Measurements from ENCODE around the gene HCRTR1.

- TF ChIP-seq EZH2 (IDR thresholded peaks at IDR 0.05; ENCODE audit: borderline replicate concordance, low read depth, low read length, severe bottlenecking) (no peak), POLR2AphosphoS5 (IDR thresholded peaks at IDR 0.05; ENCODE audit: insufficient read depth, low read depth, low read length) (peak; percentile 44), POLR2A (IDR thresholded peaks at IDR 0.05; ENCODE audit: low read depth, low read length) (peak; percentile 71), MAX (IDR thresholded peaks at IDR 0.05; ENCODE audit: insufficient read depth, insufficient read length) (no peak), JUN (IDR thresholded peaks at IDR 0.05; ENCODE audit: borderline replicate concordance, insufficient read depth, insufficient read length, low read depth) (no peak), FOS (IDR thresholded peaks at IDR 0.05; ENCODE audit: borderline replicate concordance, insufficient read depth, low read length) (no peak), MYC (IDR thresholded peaks at IDR 0.05; ENCODE audit: low read depth, low read length) (no peak)
- TF ChIP-seq, protein P1, sequence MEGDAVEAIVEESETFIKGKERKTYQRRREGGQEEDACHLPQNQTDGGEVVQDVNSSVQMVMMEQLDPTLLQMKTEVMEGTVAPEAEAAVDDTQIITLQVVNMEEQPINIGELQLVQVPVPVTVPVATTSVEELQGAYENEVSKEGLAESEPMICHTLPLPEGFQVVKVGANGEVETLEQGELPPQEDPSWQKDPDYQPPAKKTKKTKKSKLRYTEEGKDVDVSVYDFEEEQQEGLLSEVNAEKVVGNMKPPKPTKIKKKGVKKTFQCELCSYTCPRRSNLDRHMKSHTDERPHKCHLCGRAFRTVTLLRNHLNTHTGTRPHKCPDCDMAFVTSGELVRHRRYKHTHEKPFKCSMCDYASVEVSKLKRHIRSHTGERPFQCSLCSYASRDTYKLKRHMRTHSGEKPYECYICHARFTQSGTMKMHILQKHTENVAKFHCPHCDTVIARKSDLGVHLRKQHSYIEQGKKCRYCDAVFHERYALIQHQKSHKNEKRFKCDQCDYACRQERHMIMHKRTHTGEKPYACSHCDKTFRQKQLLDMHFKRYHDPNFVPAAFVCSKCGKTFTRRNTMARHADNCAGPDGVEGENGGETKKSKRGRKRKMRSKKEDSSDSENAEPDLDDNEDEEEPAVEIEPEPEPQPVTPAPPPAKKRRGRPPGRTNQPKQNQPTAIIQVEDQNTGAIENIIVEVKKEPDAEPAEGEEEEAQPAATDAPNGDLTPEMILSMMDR (IDR thresholded peaks at IDR 0.05; ENCODE audit: extremely low read depth in 1 of 2, insufficient read depth in 1 of 2, low read depth in 1 of 2, low read length in 2 of 2) = no peak
Measured at GRCh38 chr1:31576201-31576669, 41.3 kb upstream of the HCRTR1 start, which contains the start of gene TINAGL1.

All from endothelial cell of umbilical vein (primary cell).